Neuronal stem cell (in vitro differentiated cells): ENCODE measurements around the gene CYP2A6.
"Not testable (repeated sequence)": the region's sequence is repeated elsewhere in the genome, so short reads cannot be mapped to it uniquely, and the experiment has no call there.

Experiments used
- DNase-seq: peaks from one replicate; pipeline ENCODE4 v3.0.0-alpha.2; 2013; ENCODE audit warnings: low spot score
- H2AFZ ChIP-seq: one replicate; pipeline ENCODE4 v1.6.1; 2013; ENCODE audit warnings: mild to moderate bottlenecking, low read length, inconsistent platforms
- H2AK5ac ChIP-seq: 2 replicates; pipeline ENCODE4 v1.6.1; 2013; ENCODE audit warnings: low read depth, mild to moderate bottlenecking, inconsistent platforms, low read length, moderate library complexity, mixed read lengths
- H2BK120ac ChIP-seq: 2 replicates; pipeline ENCODE4 v1.6.1; 2013; ENCODE audit warnings: low read depth, mild to moderate bottlenecking, inconsistent platforms, low read length, moderate library complexity, mixed read lengths
- H2BK12ac ChIP-seq: one replicate; pipeline ENCODE4 v1.6.1; 2013; ENCODE audit warnings: low read length, inconsistent platforms
- H2BK15ac ChIP-seq: 2 replicates; pipeline ENCODE4 v1.6.1; 2013; ENCODE audit warnings: mild to moderate bottlenecking, low read length, inconsistent platforms, mixed read lengths
- H2BK5ac ChIP-seq: one replicate; pipeline ENCODE4 v1.6.1; 2013; ENCODE audit warnings: inconsistent platforms, mild to moderate bottlenecking, low read length, moderate library complexity
- H3K14ac ChIP-seq: one replicate; pipeline ENCODE4 v1.6.1; 2013; ENCODE audit warnings: low read length, inconsistent platforms
- H3K18ac ChIP-seq: 2 replicates; pipeline ENCODE4 v1.6.1; 2013; ENCODE audit warnings: low read length, inconsistent platforms
- H3K23ac ChIP-seq: 2 replicates; pipeline ENCODE4 v1.6.1; 2013; ENCODE audit warnings: low read depth, mild to moderate bottlenecking, mixed read lengths, low read length, inconsistent platforms; ENCODE audit not compliant: poor library complexity
- H3K27ac ChIP-seq: replicated peaks from 3 replicates; pipeline ENCODE4 v1.5.1; 2013; ENCODE audit warnings: low read length, inconsistent platforms
- H3K27me3 ChIP-seq, 3 experiments: 2 replicates each; pipeline ENCODE4 v1.6.1; 2013; ENCODE audit warnings: low read length in 3 of 3, mild to moderate bottlenecking in 2 of 3, inconsistent platforms in 1 of 3, low read depth in 1 of 3, mixed read lengths in 1 of 3, moderate library complexity in 1 of 3; ENCODE audit not compliant: control insufficient read depth in 3 of 3, insufficient read depth in 3 of 3
- H3K36me3 ChIP-seq, 2 donors: replicated peaks in 1 of 2; 2 replicates each; pipeline ENCODE4 v1.6.1; 2013; ENCODE audit warnings: low read length in 2 of 2; ENCODE audit not compliant: control insufficient read depth in 2 of 2, insufficient read depth in 2 of 2
- H3K4ac ChIP-seq: 2 replicates; pipeline ENCODE4 v1.6.1; 2013; ENCODE audit warnings: inconsistent platforms, mild to moderate bottlenecking, low read length, moderate library complexity
- H3K4me1 ChIP-seq, 2 donors: 1 replicate in 1 of 2; 2 replicates in 1 of 2; pipeline ENCODE4 v1.6.1; 2013; ENCODE audit warnings: low read length in 2 of 2, low read depth in 1 of 2; ENCODE audit not compliant: control insufficient read depth in 2 of 2, insufficient read depth in 1 of 2
- H3K4me2 ChIP-seq: one replicate; pipeline ENCODE4 v1.6.1; 2013; ENCODE audit warnings: mild to moderate bottlenecking, low read length, inconsistent platforms; ENCODE audit not compliant: insufficient read depth, poor library complexity, severe bottlenecking
- H3K4me3 ChIP-seq, 2 donors: 2 replicates each; pipeline ENCODE4 v1.5.1; 2013; ENCODE audit warnings: low read length in 2 of 2, mild to moderate bottlenecking in 2 of 2, inconsistent platforms in 1 of 2, moderate library complexity in 1 of 2
- H3K79me1 ChIP-seq: one replicate; pipeline ENCODE4 v1.6.1; 2013; ENCODE audit warnings: low read depth, mild to moderate bottlenecking, inconsistent platforms, low read length, moderate library complexity
- H3K9ac ChIP-seq: one replicate; pipeline ENCODE4 v1.6.1; 2013; ENCODE audit warnings: mild to moderate bottlenecking, low read depth, low read length, inconsistent platforms; ENCODE audit not compliant: poor library complexity
- H3K9me3 ChIP-seq, 2 donors: replicated peaks in 1 of 2; 2 replicates each; pipeline versions ENCODE3 to v1.6.1; 2013; ENCODE audit warnings: low read length in 2 of 2, mild to moderate bottlenecking in 2 of 2, inconsistent platforms in 1 of 2, low read depth in 1 of 2, mixed read lengths in 1 of 2, moderate library complexity in 1 of 2; ENCODE audit not compliant: control insufficient read depth in 2 of 2, insufficient read depth in 1 of 2
- H4K8ac ChIP-seq: one replicate; pipeline ENCODE4 v1.6.1; 2013; ENCODE audit warnings: low read depth, mild to moderate bottlenecking, inconsistent platforms, low read length, moderate library complexity
- H4K91ac ChIP-seq: one replicate; pipeline ENCODE4 v1.6.1; 2013; ENCODE audit warnings: low read length, low read depth, mild to moderate bottlenecking, inconsistent platforms; ENCODE audit not compliant: poor library complexity
- WGBS, 2 donors: extraction: QIAGEN DNeasy Blood & Tissue Kit; methylation state at CpG; one replicate each; pipeline ENCODE4 v1.1.7; 2013; ENCODE audit warnings: missing lambda C conversion rate in 2 of 2, mixed read lengths in 1 of 2; ENCODE audit not compliant: insufficient read length in 2 of 2, insufficient replicate concordance in 1 of 2; ENCODE audit errors: extremely low coverage in 2 of 2; 5-methylcytosine and 5-hydroxymethylcytosine counted together

Gene CYP2A6

GRCh38 chr19:40826699-40827385 lies 23.4 kb downstream of the CYP2A6 start:
- not testable (repeated sequence) for H3K4me1 ChIP-seq, H3K4ac ChIP-seq, H3K79me1 ChIP-seq, H3K36me3 ChIP-seq, H3K9me3 ChIP-seq, DNase-seq, H2BK120ac ChIP-seq, H3K18ac ChIP-seq, H3K27ac ChIP-seq, H2BK5ac ChIP-seq, H2BK15ac ChIP-seq, H2AK5ac ChIP-seq, H3K9ac ChIP-seq, H2AFZ ChIP-seq, H3K14ac ChIP-seq, H2BK12ac ChIP-seq, H4K8ac ChIP-seq, H3K27me3 ChIP-seq, H3K4me2 ChIP-seq
- peak overlapping the region; percentile 18 for H4K91ac ChIP-seq
- H3K23ac ChIP-seq: peak overlapping the region; percentile 12
- WGBS, 2 donors: no CpG with 5 or more reads among the region's 29 CpGs
- H3K4me3 ChIP-seq: peak overlapping the region in 1 of 2 donors; percentile 68

- not testable (repeated sequence) for H3K4me2 ChIP-seq, H3K4ac ChIP-seq, H2BK15ac ChIP-seq, H3K14ac ChIP-seq, H3K4me3 ChIP-seq, H3K27me3 ChIP-seq, H3K18ac ChIP-seq, H3K9ac ChIP-seq, H3K79me1 ChIP-seq, H4K91ac ChIP-seq, H3K23ac ChIP-seq, H3K27ac ChIP-seq, H3K4me1 ChIP-seq, H2AFZ ChIP-seq, H2AK5ac ChIP-seq, H2BK120ac ChIP-seq, H4K8ac ChIP-seq, DNase-seq, H2BK5ac ChIP-seq, H3K9me3 ChIP-seq, H2BK12ac ChIP-seq, H3K36me3 ChIP-seq
- WGBS, 2 donors: no CpG with 5 or more reads among the region's 14 CpGs
Observed at GRCh38 chr19:40826312-40826698, 23.9 kb downstream of the CYP2A6 start.

GRCh38 chr19:40825460-40826095 lies 24.7 kb downstream of the CYP2A6 start:
- not testable (repeated sequence) for H3K36me3 ChIP-seq, DNase-seq, H4K91ac ChIP-seq, H2BK5ac ChIP-seq, H3K79me1 ChIP-seq, H3K4me2 ChIP-seq, H3K18ac ChIP-seq, H2AFZ ChIP-seq, H3K4me1 ChIP-seq, H2BK15ac ChIP-seq, H3K4ac ChIP-seq, H3K27ac ChIP-seq, H4K8ac ChIP-seq, H3K23ac ChIP-seq, H2AK5ac ChIP-seq, H2BK120ac ChIP-seq, H3K9ac ChIP-seq, H3K4me3 ChIP-seq, H3K27me3 ChIP-seq, H2BK12ac ChIP-seq, H3K14ac ChIP-seq, H3K9me3 ChIP-seq
- WGBS, 2 donors: no CpG with 5 or more reads among the region's 6 CpGs

- not testable (repeated sequence) for H3K36me3 ChIP-seq, H3K27ac ChIP-seq, H3K14ac ChIP-seq, H2BK15ac ChIP-seq, H3K79me1 ChIP-seq, H4K91ac ChIP-seq, H2AK5ac ChIP-seq, H3K4me1 ChIP-seq, H3K27me3 ChIP-seq, H4K8ac ChIP-seq, H3K9ac ChIP-seq, H3K4me2 ChIP-seq, H2AFZ ChIP-seq, H3K23ac ChIP-seq, H3K4me3 ChIP-seq, H3K4ac ChIP-seq, H2BK5ac ChIP-seq, H2BK120ac ChIP-seq, H2BK12ac ChIP-seq, DNase-seq, H3K18ac ChIP-seq, H3K9me3 ChIP-seq
- no CpG with 5 or more reads among the region's 16 CpGs for WGBS, 2 donors
Observed at GRCh38 chr19:40824916-40825315, 25.3 kb downstream of the CYP2A6 start.
